GM19397 (cell line): ENCODE results near the gene ARSJ.

Experiments
- ATAC-seq: cut with Tn5 transposase; IDR thresholded peaks from one replicate; pipeline ENCODE4 v1.9.1; 2021; ENCODE audit warnings: mild to moderate bottlenecking, moderate library complexity; ENCODE audit not compliant: unreplicated experiment

The ARSJ gene

GRCh38 chr4:113905301-113905700 is 74.1 kb downstream of the ARSJ start:
- no peak for ATAC-seq

GRCh38 chr4:113904877-113905276 is 74.6 kb downstream of the ARSJ start:
- no peak for ATAC-seq

- ATAC-seq = peak; percentile 61
These were observed 77.3 kb downstream of the ARSJ start for GRCh38 chr4:113901994-113902787.

- peak; percentile 88 for ATAC-seq
These were observed 80.0 kb downstream of the ARSJ start for GRCh38 chr4:113899271-113900070.

GRCh38 chr4:113893546-113893945 is 85.9 kb downstream of the ARSJ start:
- ATAC-seq = no peak

GRCh38 chr4:113888006-113888405 is 91.4 kb downstream of the ARSJ start:
- ATAC-seq = no peak

- ATAC-seq = no peak
These were observed 94.2 kb downstream of the ARSJ start for GRCh38 chr4:113885291-113885690.

- ATAC-seq = no peak
These were observed 94.8 kb downstream of the ARSJ start for GRCh38 chr4:113884655-113885054.

- no peak for ATAC-seq
These were observed 96.8 kb downstream of the ARSJ start for GRCh38 chr4:113882668-113883067.

- no peak for ATAC-seq
These were observed 98.2 kb downstream of the ARSJ start for GRCh38 chr4:113881256-113881655.

GRCh38 chr4:113880240-113881028 is 99.0 kb downstream of the ARSJ start:
- ATAC-seq = no peak

- no peak for ATAC-seq
These were observed 100.8 kb downstream of the ARSJ start for GRCh38 chr4:113878668-113879067.

- no peak for ATAC-seq
These were observed 105.0 kb downstream of the ARSJ start for GRCh38 chr4:113874480-113874879.

- no peak for ATAC-seq
These were observed 105.9 kb downstream of the ARSJ start for GRCh38 chr4:113873508-113873907.

- ATAC-seq = no peak
These were observed 106.8 kb downstream of the ARSJ start for GRCh38 chr4:113872426-113873260.

- no peak for ATAC-seq
These were observed 108.4 kb downstream of the ARSJ start for GRCh38 chr4:113871080-113871479.

- peak; percentile 92 for ATAC-seq
These were observed 109.6 kb downstream of the ARSJ start for GRCh38 chr4:113869743-113870375.

- no peak for ATAC-seq
These were observed 112.8 kb downstream of the ARSJ start for GRCh38 chr4:113866611-113867010.

GRCh38 chr4:113858924-113859323 is 120.5 kb downstream of the ARSJ start:
- no peak for ATAC-seq

- no peak for ATAC-seq
These were observed 127.6 kb downstream of the ARSJ start for GRCh38 chr4:113851816-113852215.
